Gastrocnemius medialis (tissue), 4 donors: ENCODE results near the gene KLHL18. TPM values are rescaled to one million over a fixed set of nuclear protein-coding genes. Genes with fewer than 3 reads are reported as not detected.

Source experiments
- ATAC-seq, 2 donors: fragments of 150-250 bp; one replicate each; pipeline ENCODE4 v1.9.1; 2016
- DNase-seq, 2 donors: peaks; one replicate each; pipeline ENCODE4 v3.0.0-alpha.2; 2019
- H3K27ac ChIP-seq, 4 donors: fragments of 200-600 bp; sonication (generic); 1 replicate in 1 of 4; 2 replicates in 3 of 4; pipeline ENCODE4 v1.5.1; 2016 to 2018; ENCODE audit warnings: mild to moderate bottlenecking in 2 of 4, moderate library complexity in 1 of 4
- H3K27me3 ChIP-seq, 3 donors: fragments of 200-600 bp; sonication (generic) in 2 of 3; 1 replicate in 1 of 3; 2 replicates in 2 of 3; pipeline versions ENCODE4 v1.5.1 to v1.6.0; 2016 to 2019; ENCODE audit warnings: mild to moderate bottlenecking in 1 of 3, moderate library complexity in 1 of 3
- H3K36me3 ChIP-seq, 2 donors: fragments of 200-600 bp; sonication (generic) in 1 of 2; one replicate each; pipeline ENCODE4 v1.5.1; 2017 to 2018
- H3K4me1 ChIP-seq, 2 donors: fragments of 200-600 bp; sonication (generic) in 1 of 2; one replicate each; pipeline ENCODE4 v1.5.1; 2016 to 2017; ENCODE audit warnings: mild to moderate bottlenecking in 2 of 2
- H3K4me3 ChIP-seq, 4 donors: fragments of 200-600 bp; sonication (generic) in 3 of 4; 1 replicate in 1 of 4; 2 replicates in 3 of 4; pipeline ENCODE4 v1.5.1; 2016 to 2019; ENCODE audit warnings: mild to moderate bottlenecking in 2 of 4
- H3K9me3 ChIP-seq, 3 donors: fragments of 200-600 bp; sonication (generic) in 2 of 3; 1 replicate in 1 of 3; 2 replicates in 2 of 3; pipeline ENCODE4 v1.5.1; 2016 to 2019
- POLR2A ChIP-seq, 2 donors: fragments of 450-650 bp; IDR thresholded peaks; one replicate each; pipeline ENCODE4 v1.6.1; 2017; ENCODE audit warnings: antibody characterized with exemption in 2 of 2, mild to moderate bottlenecking in 2 of 2, moderate library complexity in 2 of 2
- in situ Hi-C, 4 donors: fragments of 200-750 bp; cut with MboI; loops; one replicate each; pipeline versions ENCODE4 v1.15.0 to v1.8.0; 2017; ENCODE audit warnings: low sequenced_read_pairs in 4 of 4
- intact Hi-C: fragments of 100-400 bp; cut with DNase I; formaldehyde crosslinking; loops from one replicate; pipeline ENCODE4 v1.15.1; 2023; ENCODE audit warnings: low total_unique reads
- total RNA-seq, 4 donors: library from RNA; depleted of rRNA; stranded (reverse); fragments of >200 nt; gene quantifications; one replicate each; pipeline versions ENCODE4 v1.1.0 to v1.2.3, GENCODE V29; 2016
- TF ChIP-seq, protein P1 (sequence below), 5 experiments: fragments of 450-650 bp in 3 of 5; fragments of 200-600 bp in 2 of 5; sonication (generic) in 2 of 5; IDR thresholded peaks in 4 of 5; conservative IDR thresholded peaks in 1 of 5; 1 replicate in 4 of 5; 2 replicates in 1 of 5; pipeline ENCODE4 v1.5.1; 2016 to 2019; ENCODE audit warnings: antibody characterized with exemption in 5 of 5, mild to moderate bottlenecking in 3 of 5, moderate library complexity in 3 of 5

The KLHL18 gene
- total RNA-seq, 4 donors from 2014 or later, result 19.0 to 26.3 (median 22.4) TPM

DNA sequence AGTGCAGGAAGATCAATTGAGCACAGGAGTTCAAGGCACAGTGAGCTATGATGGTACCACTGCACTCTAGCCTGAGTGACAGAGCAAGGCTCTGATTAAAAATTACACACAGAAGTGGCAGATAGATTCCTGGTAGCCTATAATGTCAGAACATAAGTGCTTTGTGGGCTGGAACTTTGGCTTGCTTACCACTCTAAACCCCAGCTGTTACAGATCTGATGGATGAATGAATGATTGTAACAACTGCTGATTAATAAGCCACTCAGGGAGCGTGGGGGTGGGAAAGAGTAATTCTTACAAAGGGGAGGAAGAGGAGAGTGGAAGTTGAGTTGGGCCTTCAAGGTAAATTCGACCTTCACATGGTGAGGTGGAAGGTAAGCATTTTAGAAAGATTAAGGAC lies 57.2 kb downstream of the KLHL18 start:
- H3K27me3 ChIP-seq, result no peaks in the 10 kb centered on the region
- in situ Hi-C loops, result loop anchor here in 2 of 4 donors (25.0 kb wide), 1 partner anchor 628 kb away; the partner anchor contains the start of genes PRSS50 (in 2 of the 2) and TMIE (in 2 of the 2)
- H3K36me3 ChIP-seq, result peaks cover 0 to 85% of the 10 kb centered on the region in 2 donors

DNA sequence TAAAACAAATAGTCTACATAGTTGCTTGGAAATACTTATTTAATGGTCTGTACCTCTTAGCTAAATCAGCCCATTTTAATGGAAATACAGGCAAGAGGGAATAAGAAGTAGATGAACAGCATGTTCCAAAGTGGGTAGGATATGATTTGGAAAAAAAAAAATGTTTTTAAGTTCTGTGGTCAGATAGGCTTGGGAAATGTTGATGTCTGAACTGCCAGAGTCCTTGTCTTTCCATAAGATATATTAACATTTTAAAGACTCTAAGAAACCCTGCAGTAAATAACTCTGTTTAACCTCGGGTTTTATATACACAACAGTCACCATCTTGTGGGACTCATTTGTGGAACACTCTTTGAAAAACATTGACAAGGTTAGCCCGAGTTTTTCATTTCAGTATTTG lies 58.1 kb downstream of the KLHL18 start:
- intact Hi-C loops, result no loop called here
- ATAC-seq, result no peak
- Histone ChIP-seq H3K9me3 (no peaks in the 10 kb centered on the region), H3K36me3 (peaks cover 0 to 79% of the 10 kb centered on the region in 2 donors), H3K27ac (no peak overlapping the region), H3K4me1 (no peaks in the 10 kb centered on the region), H3K27me3 (no peaks in the 10 kb centered on the region), H3K4me3 (no peak overlapping the region)
- no peak for DNase-seq
- TF ChIP-seq POLR2A (IDR thresholded peaks at IDR 0.05), result no peak
- TF ChIP-seq, protein P1, sequence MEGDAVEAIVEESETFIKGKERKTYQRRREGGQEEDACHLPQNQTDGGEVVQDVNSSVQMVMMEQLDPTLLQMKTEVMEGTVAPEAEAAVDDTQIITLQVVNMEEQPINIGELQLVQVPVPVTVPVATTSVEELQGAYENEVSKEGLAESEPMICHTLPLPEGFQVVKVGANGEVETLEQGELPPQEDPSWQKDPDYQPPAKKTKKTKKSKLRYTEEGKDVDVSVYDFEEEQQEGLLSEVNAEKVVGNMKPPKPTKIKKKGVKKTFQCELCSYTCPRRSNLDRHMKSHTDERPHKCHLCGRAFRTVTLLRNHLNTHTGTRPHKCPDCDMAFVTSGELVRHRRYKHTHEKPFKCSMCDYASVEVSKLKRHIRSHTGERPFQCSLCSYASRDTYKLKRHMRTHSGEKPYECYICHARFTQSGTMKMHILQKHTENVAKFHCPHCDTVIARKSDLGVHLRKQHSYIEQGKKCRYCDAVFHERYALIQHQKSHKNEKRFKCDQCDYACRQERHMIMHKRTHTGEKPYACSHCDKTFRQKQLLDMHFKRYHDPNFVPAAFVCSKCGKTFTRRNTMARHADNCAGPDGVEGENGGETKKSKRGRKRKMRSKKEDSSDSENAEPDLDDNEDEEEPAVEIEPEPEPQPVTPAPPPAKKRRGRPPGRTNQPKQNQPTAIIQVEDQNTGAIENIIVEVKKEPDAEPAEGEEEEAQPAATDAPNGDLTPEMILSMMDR (IDR thresholded peaks at IDR 0.05 in 4 of 5, conservative IDR thresholded peaks at IDR 0.05 in 1 of 5), result no peak
- in situ Hi-C loops, result loop anchor here in 2 of 4 donors (25.0 kb wide), 1 partner anchor 629 kb away; the partner anchor contains the start of genes PRSS50 (in 2 of the 2) and TMIE (in 2 of the 2)

More for the DNA sequence above, 57.2 kb downstream of the KLHL18 start:
- intact Hi-C loops, result no loop called here
- no peak for TF ChIP-seq POLR2A (IDR thresholded peaks at IDR 0.05)
- TF ChIP-seq, protein P1 (IDR thresholded peaks at IDR 0.05 in 4 of 5, conservative IDR thresholded peaks at IDR 0.05 in 1 of 5), result no peak
- no peak for DNase-seq
- Histone ChIP-seq H3K27ac (no peak overlapping the region), H3K9me3 (no peaks in the 10 kb centered on the region), H3K4me3 (no peak overlapping the region), H3K4me1 (peaks cover 0 to 5% of the 10 kb centered on the region in 2 donors)
- ATAC-seq, result no peak

DNA sequence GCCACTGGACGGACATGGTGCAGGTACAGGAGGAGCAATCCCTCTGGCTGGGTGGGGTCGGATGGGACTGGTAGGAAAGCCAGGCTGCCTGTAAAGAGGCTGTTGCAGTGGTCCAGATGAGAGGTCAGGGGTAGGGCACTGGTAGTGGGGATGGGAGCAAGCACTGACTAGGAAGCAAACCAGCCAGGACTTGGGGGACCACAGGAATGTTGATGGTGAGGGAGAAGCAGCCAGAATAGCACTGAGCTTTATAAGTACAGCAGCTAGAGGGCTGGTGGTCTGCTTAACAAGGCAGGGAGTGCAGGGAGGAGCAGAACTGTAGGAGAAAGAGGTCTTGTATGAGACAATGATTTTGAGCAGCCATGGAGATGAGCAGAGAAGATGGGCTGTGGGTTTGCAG lies 59.4 kb downstream of the KLHL18 start:
- H3K9me3 ChIP-seq, result no peaks in the 10 kb centered on the region
- in situ Hi-C loops, result loop anchor here in 2 of 4 donors (25.0 kb wide), 1 partner anchor 630 kb away; the partner anchor contains the start of genes PRSS50 (in 2 of the 2) and TMIE (in 2 of the 2)
- TF ChIP-seq, protein P1 (IDR thresholded peaks at IDR 0.05 in 4 of 5, conservative IDR thresholded peaks at IDR 0.05 in 1 of 5), result no peak
- no peak for TF ChIP-seq POLR2A (IDR thresholded peaks at IDR 0.05)
- DNase-seq (no peak), ATAC-seq (no peak)
- H3K27me3 ChIP-seq, result no peaks in the 10 kb centered on the region
- H3K4me1 ChIP-seq, result no peaks in the 10 kb centered on the region
- no peak overlapping the region for H3K4me3 ChIP-seq
- intact Hi-C loops, result no loop called here
- H3K27ac ChIP-seq, result no peak overlapping the region
- H3K36me3 ChIP-seq, result peaks cover 0 to 66% of the 10 kb centered on the region in 2 donors

DNA sequence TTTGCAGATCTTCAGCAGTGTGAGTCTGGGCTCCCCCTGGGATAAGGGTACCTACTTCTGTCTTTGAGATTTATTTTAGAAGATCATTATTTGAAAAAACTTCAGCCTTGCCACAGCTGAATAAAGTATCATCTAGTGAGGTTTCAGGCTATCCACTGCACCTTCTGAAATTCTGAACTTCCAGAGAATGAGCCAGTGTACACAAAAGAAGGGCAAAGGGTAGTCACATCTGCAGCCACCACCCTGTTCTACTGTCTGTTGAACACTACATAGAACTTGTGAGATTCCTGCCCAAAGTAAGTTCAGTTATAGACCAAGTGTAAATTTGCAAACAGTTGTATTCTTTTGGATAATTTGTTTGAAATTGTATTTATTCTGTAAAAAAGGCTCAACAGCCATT lies 60.1 kb downstream of the KLHL18 start:
- H3K36me3 ChIP-seq, result peaks cover 0 to 59% of the 10 kb centered on the region in 2 donors

More for the DNA sequence above, 60.1 kb downstream of the KLHL18 start:
- Histone ChIP-seq H3K27ac (no peak overlapping the region), H3K27me3 (no peaks in the 10 kb centered on the region), H3K4me1 (no peaks in the 10 kb centered on the region), H3K4me3 (no peak overlapping the region), H3K9me3 (no peaks in the 10 kb centered on the region)
- intact Hi-C loops, result no loop called here
- DNase-seq (no peak), ATAC-seq (no peak)
- in situ Hi-C loops, result loop anchor here in 2 of 4 donors (25.0 kb wide), 1 partner anchor 631 kb away; the partner anchor contains the start of genes PRSS50 (in 2 of the 2) and TMIE (in 2 of the 2)
- TF ChIP-seq POLR2A (IDR thresholded peaks at IDR 0.05), result no peak
- TF ChIP-seq, protein P1 (IDR thresholded peaks at IDR 0.05 in 4 of 5, conservative IDR thresholded peaks at IDR 0.05 in 1 of 5), result no peak
